ENCODE measurements around the gene BICD1.

- no peak for TF ChIP-seq CTCF (conservative IDR thresholded peaks at IDR 0.05; ENCODE audit: low read depth, low read length)
- TF ChIP-seq EZH2 (IDR thresholded peaks at IDR 0.05; ENCODE audit: low read length, unreplicated experiment) = no peak
These were observed 596 bp upstream of the BICD1 start for GRCh38 chr12:32105986-32106516.
